Tibial nerve (tissue), 4 donors: ENCODE data around the gene GLRX2. TPM values are rescaled to one million over a fixed set of nuclear protein-coding genes. Genes with fewer than 3 reads are reported as not detected.

Experiments
- DNase-seq, 2 donors: peaks; one replicate each; pipeline ENCODE4 v3.0.0-alpha.2; 2019; ENCODE audit warnings: low spot score in 2 of 2
- H3K27ac ChIP-seq, 4 donors: fragments of 200-600 bp; sonication (generic) in 3 of 4; one replicate each; pipeline ENCODE4 v1.5.1; 2017 to 2019; ENCODE audit warnings: mild to moderate bottlenecking in 1 of 4
- H3K27me3 ChIP-seq, 2 donors: fragments of 200-600 bp; sonication (generic) in 1 of 2; one replicate each; pipeline versions ENCODE4 v1.5.1 to v1.6.0; 2017 to 2019
- H3K36me3 ChIP-seq, 3 donors: fragments of 200-600 bp; sonication (generic); one replicate each; pipeline ENCODE4 v1.5.1; 2018 to 2019
- H3K4me1 ChIP-seq, 4 donors: fragments of 200-600 bp; sonication (generic) in 3 of 4; one replicate each; pipeline ENCODE4 v1.5.1; 2017 to 2019
- H3K4me3 ChIP-seq, 4 donors: fragments of 200-600 bp; sonication (generic) in 3 of 4; one replicate each; pipeline ENCODE4 v1.5.1; 2017 to 2019; ENCODE audit warnings: mild to moderate bottlenecking in 1 of 4, moderate library complexity in 1 of 4
- H3K9me3 ChIP-seq, 4 donors: fragments of 200-600 bp; sonication (generic) in 3 of 4; one replicate each; pipeline ENCODE4 v1.5.1; 2017 to 2019
- EP300 ChIP-seq, 2 donors: sonication (generic); formaldehyde crosslinking; IDR thresholded peaks; one replicate each; pipeline ENCODE4 v1.6.1; 2017; ENCODE audit warnings: antibody characterized with exemption in 2 of 2, mild to moderate bottlenecking in 1 of 2
- POLR2A ChIP-seq, 2 donors: fragments of 450-650 bp; IDR thresholded peaks; one replicate each; pipeline ENCODE4 v1.6.1; 2017; ENCODE audit warnings: antibody characterized with exemption in 2 of 2, mild to moderate bottlenecking in 2 of 2, moderate library complexity in 2 of 2
- WGBS, 2 donors: methylation state at CpG; one replicate each; pipeline ENCODE4 v1.1.5; 2018; 5-methylcytosine and 5-hydroxymethylcytosine counted together
- total RNA-seq, 4 donors: library from RNA; depleted of rRNA; stranded (reverse); fragments of >200 nt; gene quantifications; one replicate each; pipeline ENCODE4 v1.1.0, GENCODE V29; 2016
- TF ChIP-seq, protein P1 (sequence below), 5 experiments: fragments of 200-600 bp in 3 of 5; fragments of 450-650 bp in 2 of 5; sonication (generic) in 3 of 5; IDR thresholded peaks; one replicate each; pipeline ENCODE4 v1.5.1; 2016 to 2019; ENCODE audit warnings: antibody characterized with exemption in 5 of 5, mild to moderate bottlenecking in 3 of 5, moderate library complexity in 2 of 5

GLRX2 gene
- total RNA-seq, 4 donors from 2014 or later = 3.9 to 8.3 (median 4.8) TPM

DNA sequence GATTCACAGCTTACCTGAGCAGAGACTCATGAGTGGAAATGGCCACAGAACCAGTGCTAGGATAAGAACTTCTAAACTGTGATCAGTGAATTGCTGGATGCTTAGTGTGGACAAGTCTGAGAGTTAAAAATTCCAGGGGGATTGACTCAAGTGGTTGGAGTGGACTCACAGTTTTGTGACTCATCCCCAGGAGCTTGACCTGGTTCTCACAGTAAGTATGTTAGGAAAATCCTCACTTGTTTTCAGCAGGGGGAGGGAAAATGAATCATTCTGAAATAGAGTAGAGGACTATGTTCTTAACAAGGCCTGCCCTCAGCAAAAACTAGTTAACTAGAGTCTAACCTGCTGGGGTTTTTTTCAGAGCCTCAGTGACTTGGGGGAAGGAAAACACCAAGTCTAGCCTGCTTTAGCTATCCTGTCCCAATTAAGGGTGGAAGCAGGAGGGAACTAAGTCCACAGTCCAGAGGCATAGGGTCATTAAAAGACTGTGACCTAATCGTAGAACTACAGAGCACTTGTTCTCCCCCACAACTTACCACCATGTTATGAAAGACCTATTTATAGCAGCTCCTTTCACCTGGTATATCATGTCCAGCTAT lies 10.5 kb upstream of the GLRX2 start:
- Histone ChIP-seq H3K36me3 (no peaks in the 10 kb centered on the region), H3K4me3 (no peak overlapping the region), H3K4me1 (peaks cover 0 to 15% (median 3%) of the 10 kb centered on the region in 4 donors), H3K9me3 (no peaks in the 10 kb centered on the region), H3K27ac (no peak overlapping the region), H3K27me3 (no peaks in the 10 kb centered on the region)
- WGBS, 2 donors = 31 to 37% methylated on average over 1 of the region's 1 CpG
- TF ChIP-seq, protein P1, sequence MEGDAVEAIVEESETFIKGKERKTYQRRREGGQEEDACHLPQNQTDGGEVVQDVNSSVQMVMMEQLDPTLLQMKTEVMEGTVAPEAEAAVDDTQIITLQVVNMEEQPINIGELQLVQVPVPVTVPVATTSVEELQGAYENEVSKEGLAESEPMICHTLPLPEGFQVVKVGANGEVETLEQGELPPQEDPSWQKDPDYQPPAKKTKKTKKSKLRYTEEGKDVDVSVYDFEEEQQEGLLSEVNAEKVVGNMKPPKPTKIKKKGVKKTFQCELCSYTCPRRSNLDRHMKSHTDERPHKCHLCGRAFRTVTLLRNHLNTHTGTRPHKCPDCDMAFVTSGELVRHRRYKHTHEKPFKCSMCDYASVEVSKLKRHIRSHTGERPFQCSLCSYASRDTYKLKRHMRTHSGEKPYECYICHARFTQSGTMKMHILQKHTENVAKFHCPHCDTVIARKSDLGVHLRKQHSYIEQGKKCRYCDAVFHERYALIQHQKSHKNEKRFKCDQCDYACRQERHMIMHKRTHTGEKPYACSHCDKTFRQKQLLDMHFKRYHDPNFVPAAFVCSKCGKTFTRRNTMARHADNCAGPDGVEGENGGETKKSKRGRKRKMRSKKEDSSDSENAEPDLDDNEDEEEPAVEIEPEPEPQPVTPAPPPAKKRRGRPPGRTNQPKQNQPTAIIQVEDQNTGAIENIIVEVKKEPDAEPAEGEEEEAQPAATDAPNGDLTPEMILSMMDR (IDR thresholded peaks at IDR 0.05) = no peak
- TF ChIP-seq POLR2A (IDR thresholded peaks at IDR 0.05) = no peak
- no peak for TF ChIP-seq EP300 (IDR thresholded peaks at IDR 0.05)
- DNase-seq = no peak

DNA sequence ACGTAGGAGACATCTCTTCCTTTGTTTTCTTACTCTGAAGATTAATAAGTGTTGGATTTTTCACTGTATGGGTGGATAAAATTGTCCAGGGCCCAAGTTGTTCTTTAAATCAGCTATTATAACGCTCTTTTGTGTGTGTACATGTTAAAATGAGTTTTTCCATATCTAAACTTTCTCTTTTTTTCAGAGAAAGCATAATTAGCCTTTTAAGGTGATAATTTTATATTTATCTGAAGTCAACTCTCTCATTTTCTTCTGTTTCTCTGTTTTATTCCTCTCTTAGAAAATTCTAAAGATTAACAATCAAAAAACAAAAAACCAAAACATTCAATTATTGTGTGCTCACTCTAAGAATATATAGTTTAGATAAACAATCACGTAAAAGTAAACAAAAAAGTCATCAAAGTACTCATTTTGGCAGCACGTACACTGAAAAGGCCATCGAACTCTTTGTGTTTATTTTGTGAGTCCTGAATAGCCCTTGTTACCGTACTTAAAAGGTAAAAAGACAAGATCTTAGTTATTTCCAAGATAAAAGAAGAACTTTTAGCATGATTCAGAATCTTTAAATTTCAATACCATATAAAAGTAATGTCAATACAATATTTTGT lies 9.4 kb upstream of the GLRX2 start:
- WGBS, 2 donors = 76 to 78% methylated on average over 6 of the region's 6 CpGs
- no peaks in the 10 kb centered on the region for H3K27me3 ChIP-seq
- peaks cover 0 to 13% (median 3%) of the 10 kb centered on the region in 4 donors for H3K4me1 ChIP-seq
- H3K27ac ChIP-seq = no peak overlapping the region
- no peaks in the 10 kb centered on the region for H3K9me3 ChIP-seq
- H3K4me3 ChIP-seq = no peak overlapping the region
- no peaks in the 10 kb centered on the region for H3K36me3 ChIP-seq
- TF ChIP-seq, protein P1 (IDR thresholded peaks at IDR 0.05) = no peak
- TF ChIP-seq EP300 (IDR thresholded peaks at IDR 0.05) (no peak), POLR2A (IDR thresholded peaks at IDR 0.05) (no peak)
- DNase-seq = no peak

DNA sequence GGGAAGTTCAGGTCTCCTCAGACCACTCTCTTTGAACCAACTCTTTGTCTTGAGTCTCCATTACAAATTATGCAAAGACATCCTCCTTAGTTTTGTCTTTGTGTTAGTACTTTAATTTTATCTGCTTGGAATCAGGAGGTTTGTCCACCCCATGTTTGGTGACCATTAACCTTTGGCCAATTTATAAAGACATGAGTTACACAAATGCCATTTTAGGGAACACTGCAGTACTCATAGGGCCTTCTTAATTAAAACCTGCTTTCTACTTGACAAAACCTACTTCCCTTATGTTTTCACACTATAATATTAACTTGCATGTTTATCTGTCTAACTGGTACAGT lies 8.7 kb upstream of the GLRX2 start:
- no peak for DNase-seq
- H3K27ac ChIP-seq = no peak overlapping the region
- H3K4me3 ChIP-seq = no peak overlapping the region
- H3K4me1 ChIP-seq = peaks cover 0 to 13% (median 3%) of the 10 kb centered on the region in 4 donors
- TF ChIP-seq, protein P1 (IDR thresholded peaks at IDR 0.05) = no peak
- TF ChIP-seq EP300 (IDR thresholded peaks at IDR 0.05) = no peak
- TF ChIP-seq POLR2A (IDR thresholded peaks at IDR 0.05) = no peak
- no peaks in the 10 kb centered on the region for H3K27me3 ChIP-seq
- no peaks in the 10 kb centered on the region for H3K9me3 ChIP-seq
- no peaks in the 10 kb centered on the region for H3K36me3 ChIP-seq

DNA sequence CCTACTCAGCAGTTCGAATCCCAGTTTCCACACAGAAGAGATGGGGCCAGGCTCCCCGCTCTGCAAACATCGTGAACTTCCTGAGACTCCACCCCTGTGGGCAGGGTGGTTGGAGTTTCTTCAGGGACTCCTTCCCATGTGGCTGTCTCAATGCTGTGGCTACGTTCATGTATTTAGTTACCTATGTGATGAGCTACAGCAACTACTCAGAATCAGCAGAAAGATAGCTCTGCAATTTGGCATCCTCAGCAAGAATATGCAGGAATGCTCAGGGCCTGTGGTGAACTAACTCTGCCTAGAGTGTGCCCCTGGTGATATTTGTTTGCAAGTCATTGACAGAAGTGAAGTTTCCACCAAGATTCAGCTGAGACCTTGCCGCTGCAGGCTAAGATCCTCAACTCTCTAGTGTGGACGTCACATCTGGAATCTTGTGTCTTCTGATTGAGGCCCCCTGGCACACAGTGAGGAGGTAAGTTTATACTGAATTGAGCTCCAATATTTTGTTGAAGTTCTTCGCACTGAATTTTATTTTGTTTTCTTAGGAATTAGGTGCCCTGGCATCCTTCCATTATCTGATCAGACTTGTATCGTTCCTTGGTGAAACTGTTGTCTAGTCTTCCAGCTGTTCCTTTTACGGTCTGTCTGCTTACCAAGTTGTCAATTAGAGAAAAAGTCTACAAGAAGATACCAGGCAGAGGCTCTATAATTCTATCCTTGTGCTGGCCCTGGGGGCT lies 8.2 kb upstream of the GLRX2 start:
- H3K27me3 ChIP-seq = no peaks in the 10 kb centered on the region
- H3K36me3 ChIP-seq = no peaks in the 10 kb centered on the region
- no peak overlapping the region for H3K4me3 ChIP-seq
- no peaks in the 10 kb centered on the region for H3K9me3 ChIP-seq
- DNase-seq = no peak
- peaks cover 0 to 13% (median 3%) of the 10 kb centered on the region in 4 donors for H3K4me1 ChIP-seq
- 75 to 78% methylated on average over 9 of the region's 9 CpGs for WGBS, 2 donors
- peak overlapping the region in 1 of 4 donors; percentile 84 for H3K27ac ChIP-seq
- no peak for TF ChIP-seq POLR2A (IDR thresholded peaks at IDR 0.05)
- TF ChIP-seq, protein P1 (IDR thresholded peaks at IDR 0.05) = no peak
- no peak for TF ChIP-seq EP300 (IDR thresholded peaks at IDR 0.05)

DNA sequence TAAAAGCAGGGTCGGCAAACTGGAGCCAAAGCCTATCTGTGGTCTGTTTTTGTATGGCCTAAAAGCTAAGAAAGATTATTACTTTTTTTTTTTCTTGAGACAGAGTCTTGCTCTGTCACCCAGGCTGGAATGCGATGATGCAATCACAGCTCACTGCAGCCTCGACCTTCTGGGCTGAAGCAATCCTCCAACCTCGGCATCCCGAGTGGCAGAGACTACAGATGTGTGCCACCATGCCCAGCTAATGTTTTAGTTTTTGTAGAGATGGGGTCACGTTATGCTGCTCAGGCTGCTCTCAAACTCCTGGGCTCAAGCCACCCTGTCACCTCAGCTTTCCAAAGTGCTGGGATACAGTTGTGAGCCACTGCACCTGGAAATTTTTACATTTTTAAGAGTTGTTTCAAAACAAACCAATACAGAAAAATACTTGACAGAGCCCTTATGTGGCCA lies 6.5 kb upstream of the GLRX2 start:
- peak overlapping the region; percentile 2 to 84 (median 64) for H3K27ac ChIP-seq

More for the DNA sequence above, 6.5 kb upstream of the GLRX2 start:
- Histone ChIP-seq H3K36me3 (no peaks in the 10 kb centered on the region), H3K4me1 (peaks cover 0 to 13% (median 3%) of the 10 kb centered on the region in 4 donors), H3K27me3 (no peaks in the 10 kb centered on the region), H3K4me3 (no peak overlapping the region), H3K9me3 (no peaks in the 10 kb centered on the region)
- TF ChIP-seq EP300 (IDR thresholded peaks at IDR 0.05) (peak in 1 of 2 donors; percentile 32), POLR2A (IDR thresholded peaks at IDR 0.05) (no peak)
- peak; percentile 31 to 35 for DNase-seq
- 23 to 27% methylated on average over 6 of the region's 6 CpGs for whole genome bisulfite sequencing, 2 donors
